ENCODE results near the gene PMPCB.

Gene PMPCB

DNA sequence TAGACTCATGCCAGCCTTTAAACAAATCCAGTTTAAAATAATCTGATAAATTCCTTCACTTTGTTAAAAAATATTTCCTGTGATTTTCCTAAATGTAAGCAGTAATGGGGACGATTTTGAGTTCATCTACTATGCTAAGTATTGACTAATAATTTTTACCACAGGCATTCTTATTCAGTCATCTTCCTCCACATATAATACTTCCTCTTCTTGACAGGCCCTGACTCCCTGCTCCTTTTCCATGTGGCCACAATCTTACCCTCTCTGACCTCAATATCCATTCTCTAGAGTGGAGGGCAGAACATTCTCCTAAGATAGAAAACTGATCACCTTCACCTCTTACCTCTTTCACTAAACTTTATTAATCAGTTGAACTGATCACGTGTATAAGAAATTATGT is 39.5 kb downstream of the PMPCB start:
- DNase-seq: no peak

GRCh38 chr7:103338864-103339263 is 41.6 kb downstream of the PMPCB start:
- no peak for DNase-seq

GRCh38 chr7:103341466-103341865 is 44.2 kb downstream of the PMPCB start:
- no peak for DNase-seq

GRCh38 chr7:103343332-103343731 is 46.1 kb downstream of the PMPCB start:
- DNase-seq: no peak

DNA sequence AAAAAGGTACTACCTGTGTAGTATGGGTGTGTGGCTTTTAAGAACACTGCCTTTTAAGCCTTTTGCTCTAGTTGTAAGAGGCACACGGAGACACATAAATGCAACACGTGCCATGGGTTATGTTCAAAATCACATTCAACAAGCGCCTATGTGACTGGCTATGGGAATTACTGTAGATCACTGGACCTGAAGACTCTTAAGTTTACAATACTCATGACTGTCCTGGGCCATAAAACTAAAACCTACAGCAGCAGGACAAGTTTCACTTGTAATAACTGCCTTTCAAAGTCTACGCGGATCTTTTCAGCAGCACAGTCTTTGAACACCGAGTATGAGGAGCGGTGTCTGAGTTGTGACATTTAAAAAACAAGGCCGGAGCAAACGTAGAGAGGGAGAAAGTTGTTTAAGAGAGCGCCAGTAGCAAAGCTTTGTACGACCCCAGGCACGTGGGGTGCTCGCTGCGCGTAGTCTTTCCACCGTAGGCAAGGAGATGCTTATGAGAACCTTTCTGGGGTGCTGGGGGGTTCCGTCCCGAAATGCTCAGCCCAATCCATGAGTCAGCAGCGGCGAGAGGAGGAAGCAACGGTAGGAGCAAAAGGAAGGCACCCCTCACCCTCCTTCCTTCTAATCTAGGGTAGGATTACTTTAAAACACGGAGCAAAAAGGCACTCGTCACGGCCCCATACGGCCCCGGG is 46.7 kb downstream of the PMPCB start:
- DNase-seq: peak; percentile 50

DNA sequence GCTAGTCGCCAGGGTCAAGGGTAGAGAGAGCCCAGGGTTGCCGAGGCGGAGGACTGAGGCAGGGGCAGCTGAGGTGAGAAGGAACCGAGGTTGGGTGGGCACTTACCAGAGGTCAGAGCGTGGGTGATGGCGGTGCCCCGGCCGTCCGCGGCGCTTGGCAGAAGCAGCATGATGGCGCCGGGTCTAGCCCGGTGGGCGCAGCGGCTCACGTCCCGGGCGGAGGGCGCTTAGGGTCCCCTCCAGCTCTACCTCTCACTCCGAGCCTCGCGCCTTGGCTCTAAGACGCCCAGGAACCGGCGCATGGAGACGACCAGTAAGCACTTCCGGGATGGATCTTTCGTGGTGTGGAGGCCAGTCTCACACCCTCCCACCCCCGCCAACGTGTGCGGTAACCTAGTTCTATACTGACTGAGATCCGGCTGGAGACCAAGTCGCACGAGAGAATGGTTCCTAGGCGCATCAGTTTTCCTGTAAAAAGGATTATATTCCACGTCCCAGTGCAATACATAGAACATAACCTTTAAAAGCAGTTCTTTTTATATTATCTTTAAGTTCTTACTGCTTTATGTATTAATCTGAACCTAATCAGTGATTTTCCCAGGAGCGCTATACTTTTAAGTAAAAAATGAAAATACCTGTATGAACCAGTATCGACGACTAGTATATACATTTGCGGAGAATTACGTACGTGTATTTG is 47.4 kb downstream of the PMPCB start, which contains the start of gene DNAJC2:
Gene DNAJC2 (minus strand): TSS at position 315 of the 697 bp plus-strand sequence. CDS start 145 bp downstream, at position 170.
- DNase-seq: peak; percentile 85

DNA sequence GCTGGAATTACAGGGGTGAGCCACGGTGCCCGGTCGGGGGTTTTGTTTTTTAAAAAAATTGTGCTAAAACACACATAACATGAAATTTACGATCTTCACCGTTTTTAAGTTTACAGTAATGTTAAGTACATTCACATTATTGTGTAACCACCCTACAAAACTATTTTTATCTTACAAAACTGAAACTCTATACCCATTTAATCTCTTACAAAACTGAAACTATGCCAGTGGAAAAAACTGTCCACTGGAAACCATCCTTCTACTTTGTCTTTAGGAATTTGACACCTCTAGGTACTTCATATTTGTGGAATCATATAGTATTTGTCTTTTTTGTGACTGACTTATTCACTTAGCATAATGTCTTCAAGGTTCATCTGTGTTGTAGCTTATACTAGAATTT is 49.2 kb downstream of the PMPCB start:
- DNase-seq: no peak

GRCh38 chr7:103347507-103348267 is 50.5 kb downstream of the PMPCB start, which contains the start of gene PSMC2:
TSS of gene PSMC2 (plus strand) at chr7:103347643. CDS start at chr7:103347712, 69 bp downstream.
- peak; percentile 81 for DNase-seq

- no peak for DNase-seq
Observed at GRCh38 chr7:103348452-103348851, 51.2 kb downstream of the PMPCB start.

- no peak for DNase-seq
Observed at GRCh38 chr7:103348959-103349358, 51.7 kb downstream of the PMPCB start.

GRCh38 chr7:103349805-103350204 is 52.6 kb downstream of the PMPCB start:
- no peak for DNase-seq
